NCI-H2171 (cell line): Measurements from ENCODE around the gene RNF39.
"Not testable (repeated sequence)": the region's sequence is repeated elsewhere in the genome, so short reads cannot be mapped to it uniquely, and the experiment has no call there.

ENCODE experiments used
- DNase-seq: peaks from one replicate; lab custom pipeline; 2025; lab: John Stamatoyannopoulos, UW

The RNF39 gene, protein sequence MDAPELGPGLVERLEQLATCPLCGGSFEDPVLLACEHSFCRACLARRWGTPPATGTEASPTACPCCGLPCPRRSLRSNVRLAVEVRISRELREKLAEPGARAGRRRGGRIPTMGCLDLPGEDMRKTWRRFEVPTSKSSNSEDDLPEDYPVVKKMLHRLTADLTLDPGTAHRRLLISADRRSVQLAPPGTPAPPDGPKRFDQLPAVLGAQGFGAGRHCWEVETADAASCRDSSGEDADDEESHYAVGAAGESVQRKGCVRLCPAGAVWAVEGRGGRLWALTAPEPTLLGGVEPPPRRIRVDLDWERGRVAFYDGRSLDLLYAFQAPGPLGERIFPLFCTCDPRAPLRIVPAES

DNA sequence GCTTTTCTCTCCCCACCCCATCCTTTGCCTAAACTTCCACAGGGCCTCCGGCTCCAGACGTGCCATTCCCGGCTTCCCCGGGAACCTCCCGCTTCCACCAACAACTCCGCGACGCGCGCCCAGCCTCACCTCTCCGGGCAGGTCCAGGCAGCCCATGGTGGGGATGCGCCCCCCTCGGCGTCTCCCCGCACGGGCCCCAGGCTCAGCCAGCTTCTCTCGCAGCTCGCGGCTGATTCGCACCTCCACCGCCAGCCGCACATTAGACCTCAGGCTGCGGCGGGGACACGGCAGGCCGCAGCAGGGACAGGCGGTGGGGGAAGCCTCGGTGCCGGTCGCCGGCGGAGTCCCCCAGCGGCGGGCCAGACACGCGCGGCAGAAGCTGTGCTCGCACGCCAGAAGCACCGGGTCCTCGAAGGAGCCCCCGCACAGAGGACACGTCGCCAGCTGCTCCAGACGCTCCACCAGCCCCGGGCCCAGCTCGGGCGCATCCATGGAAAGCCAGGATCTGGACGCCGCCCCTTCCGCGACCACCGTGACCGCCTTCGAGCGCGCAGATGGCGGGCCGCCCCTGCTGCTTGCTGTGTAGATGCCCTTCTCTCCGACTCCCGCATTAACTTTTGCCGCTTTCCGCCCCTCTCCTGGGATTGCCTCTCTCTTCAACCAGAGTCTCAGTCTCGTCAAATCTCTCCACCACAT lies at the start of gene RNF39:
Gene RNF39, minus strand, starts transcription at position 676 of the 696 bp plus-strand sequence. Its CDS starts 184 bp downstream, at position 492.
- no peak for DNase-seq

DNA sequence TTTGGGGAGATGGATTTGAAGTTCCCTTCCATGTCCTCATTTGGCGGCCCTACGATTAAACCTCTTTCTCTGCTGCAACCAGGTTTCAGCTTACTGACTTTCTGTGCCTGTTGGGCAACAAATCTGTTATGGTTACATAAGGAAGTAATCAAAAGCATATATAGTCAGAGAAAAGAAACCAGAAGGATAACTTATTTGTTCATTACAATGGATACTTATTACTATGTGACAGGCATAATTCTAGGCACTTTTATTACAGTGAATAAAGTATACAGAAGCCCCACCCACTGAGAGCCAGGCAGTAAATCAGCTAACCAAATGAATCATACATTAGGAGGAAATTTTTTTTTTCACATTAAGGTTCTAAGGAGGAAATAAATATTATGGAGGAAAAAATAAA lies 46.9 kb upstream of the RNF39 start:
- DNase-seq = no peak

DNA sequence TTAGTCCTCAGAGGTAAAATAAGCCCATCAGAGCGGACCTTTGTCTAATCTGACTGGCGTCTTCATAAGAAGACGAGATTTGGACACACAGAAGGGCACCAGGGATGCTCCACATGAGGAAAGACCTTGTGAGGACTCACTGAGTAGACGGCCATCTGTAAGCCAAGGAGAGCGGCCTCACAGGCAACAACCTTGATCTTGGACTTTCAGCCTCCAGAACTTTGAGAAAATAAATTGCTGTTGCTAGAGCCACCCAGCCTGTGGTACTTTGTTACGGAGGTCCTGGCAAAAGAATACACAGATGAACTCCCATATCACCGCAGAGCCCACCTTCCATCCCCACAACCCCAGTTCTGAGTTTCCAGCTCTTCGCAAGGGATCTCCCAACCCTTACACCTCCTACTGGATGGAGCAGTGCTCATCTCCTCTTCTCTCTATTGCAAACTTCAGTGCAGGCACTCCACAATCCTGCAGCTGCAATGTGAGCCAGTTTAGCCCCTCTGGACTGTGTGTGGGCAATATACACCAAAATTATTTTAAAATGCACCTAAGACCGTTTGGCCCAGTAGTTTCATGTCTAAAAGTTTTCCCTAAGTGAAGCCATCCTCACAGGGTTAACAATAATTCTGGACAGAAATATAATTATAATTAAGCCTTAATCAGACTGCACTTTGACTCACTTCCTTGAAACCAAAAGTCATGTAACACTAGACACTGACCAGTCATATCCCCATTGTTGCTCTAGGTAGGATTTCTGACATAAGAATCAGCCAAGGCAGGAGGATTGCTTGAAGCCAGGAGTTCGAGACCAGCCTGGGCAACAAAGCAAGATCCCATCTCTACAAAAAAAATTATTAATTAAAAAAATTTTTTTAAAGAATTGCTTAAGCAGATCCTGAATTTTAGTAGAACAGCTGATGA lies 46.1 kb upstream of the RNF39 start:
- DNase-seq = no peak

DNA sequence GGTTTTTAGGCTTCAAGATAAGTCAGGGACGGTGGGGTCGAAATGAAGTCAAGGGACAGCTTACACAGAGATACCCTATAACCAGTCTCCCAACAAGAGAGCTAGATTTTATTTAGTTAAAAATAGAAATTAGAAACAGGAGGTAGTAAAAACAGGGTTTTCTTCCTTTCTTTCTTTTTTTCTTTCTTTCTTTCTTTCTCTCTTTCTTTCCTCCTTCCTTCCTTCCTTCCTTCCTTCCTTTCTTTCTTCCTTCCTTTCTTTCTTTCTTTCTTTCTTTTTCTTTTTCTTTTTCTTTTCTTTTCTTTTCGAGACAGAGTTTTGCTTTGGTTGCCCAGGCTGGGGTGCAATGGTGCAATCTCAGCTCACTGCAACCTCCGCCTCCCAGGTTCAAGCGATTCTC lies 43.1 kb upstream of the RNF39 start:
- DNase-seq = not testable (repeated sequence)

DNA sequence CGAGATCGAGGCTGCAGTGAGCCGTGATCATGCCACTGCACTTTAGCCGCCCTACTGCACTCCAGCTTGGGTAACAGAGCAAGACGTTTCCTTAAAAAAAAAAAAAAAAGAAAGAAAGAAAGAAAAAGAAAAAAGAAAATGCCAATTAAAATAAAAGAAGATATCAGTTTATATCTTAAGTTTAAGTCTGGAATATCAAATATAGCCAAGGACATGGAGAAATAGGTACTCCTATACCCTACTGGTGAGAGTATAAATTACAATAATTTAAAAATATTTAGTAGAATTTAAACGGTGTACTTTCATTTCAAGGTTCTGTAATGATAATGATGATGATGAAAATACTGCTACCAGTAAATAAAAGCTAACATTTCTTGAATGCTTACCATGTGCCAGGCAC lies 41.2 kb upstream of the RNF39 start:
- no peak for DNase-seq

DNA sequence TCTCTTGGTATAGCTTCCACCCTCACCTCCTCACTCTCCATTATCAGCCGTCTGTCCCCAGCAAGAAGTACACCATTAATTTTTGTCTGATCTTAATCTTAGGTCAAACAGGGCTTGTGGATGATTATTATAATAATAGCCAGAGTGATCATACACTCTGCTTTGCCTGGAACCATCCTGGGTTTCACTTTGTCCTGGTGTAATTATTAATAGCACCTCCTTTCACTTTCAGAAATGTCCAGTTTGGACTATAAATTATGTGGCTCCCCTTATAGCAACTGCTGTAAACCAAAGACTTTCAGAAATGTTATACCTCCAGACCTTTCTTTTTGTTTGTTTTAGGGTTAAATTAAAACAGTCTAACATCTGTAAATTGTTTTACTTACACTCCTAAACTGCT lies 38.3 kb upstream of the RNF39 start:
- DNase-seq = no peak

DNA sequence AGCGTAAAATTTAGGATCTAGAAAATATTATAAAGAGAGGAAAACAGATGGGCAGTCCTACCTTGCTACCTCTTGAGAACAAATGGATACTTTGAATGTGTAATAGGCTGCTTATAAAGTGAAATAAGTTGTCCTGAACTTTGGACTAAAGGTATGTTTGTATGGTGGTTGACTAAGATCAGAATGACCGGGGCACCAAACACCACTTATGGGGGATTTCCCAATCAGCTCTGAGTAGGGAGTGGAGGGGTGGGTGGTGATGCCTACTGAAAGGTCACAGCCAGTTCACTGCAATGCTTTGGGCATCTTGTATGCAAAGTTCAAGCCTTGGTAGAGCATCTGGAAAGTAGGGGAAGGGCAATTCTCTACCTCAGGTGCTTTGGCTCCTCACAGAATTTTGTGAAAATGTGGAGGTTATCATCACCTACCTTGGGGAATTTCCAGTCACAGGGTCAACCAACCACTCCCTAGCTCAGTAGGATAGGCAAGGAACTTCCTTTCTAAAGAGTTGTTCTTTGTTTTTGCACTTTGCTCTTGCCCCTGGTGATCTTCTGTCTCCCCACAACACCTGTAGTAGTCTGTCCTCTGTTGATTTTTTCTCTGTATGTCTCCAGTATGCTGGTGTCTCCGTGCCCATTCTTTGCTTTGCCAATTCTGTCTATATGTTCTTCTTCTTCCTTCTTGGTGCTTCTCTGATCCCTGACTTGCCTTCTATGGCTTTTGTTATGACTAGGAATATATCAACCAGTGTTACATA lies 37.6 kb upstream of the RNF39 start, which contains the start of gene TRIM31:
Gene TRIM31, minus strand, starts transcription at position 88 of the 757 bp plus-strand sequence. CDS start 285 bp downstream, outside the sequence.
- DNase-seq = no peak

DNA sequence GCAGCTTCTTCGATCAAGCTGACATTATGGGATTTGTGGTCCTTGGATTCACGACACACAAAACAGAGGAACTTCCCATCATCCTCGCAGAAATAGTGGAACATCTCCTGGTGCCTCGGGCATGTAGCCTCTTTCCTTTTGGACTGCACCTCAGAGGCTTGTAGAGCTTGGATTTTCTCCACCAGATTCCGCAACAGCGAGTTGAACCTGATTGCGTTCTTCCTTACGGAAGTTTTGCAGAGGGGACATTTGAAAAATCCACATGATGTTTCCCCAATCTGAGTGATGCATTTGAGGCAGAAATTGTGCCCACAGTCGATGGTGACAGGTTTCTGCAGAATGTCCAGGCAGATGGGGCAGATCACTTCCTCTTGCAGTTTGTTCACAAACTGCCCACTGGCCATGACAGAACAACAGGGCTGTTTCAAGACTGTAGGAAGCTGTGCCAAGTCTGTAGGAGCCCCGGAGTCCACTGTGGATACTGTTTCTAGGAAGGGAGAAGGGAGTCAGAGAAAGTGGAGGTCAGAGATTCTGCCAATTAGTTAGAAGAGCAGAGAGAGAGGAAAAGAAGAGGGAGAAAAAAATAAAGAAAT lies 36.9 kb upstream of the RNF39 start:
- no peak for DNase-seq

DNA sequence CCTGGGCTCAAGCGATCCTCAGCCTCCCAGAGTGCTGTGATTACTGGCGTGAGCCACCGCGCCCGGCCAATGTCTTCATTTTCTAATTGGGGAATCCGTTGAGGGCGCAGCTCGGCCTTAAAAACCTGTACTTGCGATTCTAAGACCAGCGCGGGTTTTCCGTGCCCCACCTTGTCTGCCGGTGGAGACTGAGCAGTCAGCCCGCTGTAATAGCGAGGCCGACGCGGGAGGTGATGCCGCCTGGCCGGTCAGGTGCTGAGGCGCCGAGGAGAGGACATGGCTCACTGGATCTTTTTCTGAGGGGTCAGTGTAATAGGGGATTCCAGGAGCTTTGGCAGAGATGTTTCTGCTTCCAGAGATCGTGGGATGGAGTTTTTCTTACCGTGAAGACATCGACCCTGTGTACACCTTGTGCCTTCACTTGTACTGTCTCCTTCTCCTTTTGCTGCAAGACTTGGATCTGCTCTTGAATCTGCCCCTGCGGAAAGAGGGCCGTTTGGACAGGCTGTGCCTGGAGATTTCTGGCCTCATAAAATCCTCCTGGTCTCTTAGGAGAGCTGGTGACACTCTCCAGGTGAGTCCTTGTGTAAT lies 35.8 kb upstream of the RNF39 start:
- no peak for DNase-seq

DNA sequence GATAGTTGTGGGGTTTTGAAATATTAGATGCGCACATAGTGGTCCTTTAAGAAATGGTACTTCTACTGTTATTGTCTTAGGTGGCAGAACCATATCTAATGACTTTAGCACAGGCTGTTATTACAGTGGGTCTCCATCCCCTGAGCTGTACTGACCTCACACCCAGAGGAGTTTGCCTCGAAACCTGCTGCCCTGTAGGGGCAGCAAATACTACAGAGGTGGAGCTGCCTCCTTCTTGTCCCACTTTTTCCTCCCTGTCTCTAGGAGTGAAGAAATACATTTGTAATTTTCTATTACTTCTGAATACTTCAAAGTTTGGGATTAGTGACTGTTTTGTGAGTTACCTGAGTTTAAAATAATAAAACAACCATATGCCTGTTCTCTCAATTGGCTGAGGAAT lies 29.1 kb upstream of the RNF39 start:
- DNase-seq = no peak

DNA sequence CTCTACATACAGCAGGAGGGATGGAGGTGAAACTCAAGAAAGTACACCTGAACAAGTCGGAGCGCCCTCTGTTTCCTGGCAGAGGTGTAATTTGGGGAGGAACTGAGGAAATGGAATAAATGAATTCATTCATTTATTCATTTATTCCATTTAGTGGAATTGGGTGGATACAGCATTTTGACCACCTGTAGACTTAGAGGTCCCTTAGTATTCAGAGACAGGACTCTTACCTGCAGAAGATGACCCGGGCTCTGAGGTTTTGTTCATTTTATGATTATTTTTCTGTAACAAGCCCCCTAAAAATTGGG lies 28.3 kb upstream of the RNF39 start:
- DNase-seq = no peak

DNA sequence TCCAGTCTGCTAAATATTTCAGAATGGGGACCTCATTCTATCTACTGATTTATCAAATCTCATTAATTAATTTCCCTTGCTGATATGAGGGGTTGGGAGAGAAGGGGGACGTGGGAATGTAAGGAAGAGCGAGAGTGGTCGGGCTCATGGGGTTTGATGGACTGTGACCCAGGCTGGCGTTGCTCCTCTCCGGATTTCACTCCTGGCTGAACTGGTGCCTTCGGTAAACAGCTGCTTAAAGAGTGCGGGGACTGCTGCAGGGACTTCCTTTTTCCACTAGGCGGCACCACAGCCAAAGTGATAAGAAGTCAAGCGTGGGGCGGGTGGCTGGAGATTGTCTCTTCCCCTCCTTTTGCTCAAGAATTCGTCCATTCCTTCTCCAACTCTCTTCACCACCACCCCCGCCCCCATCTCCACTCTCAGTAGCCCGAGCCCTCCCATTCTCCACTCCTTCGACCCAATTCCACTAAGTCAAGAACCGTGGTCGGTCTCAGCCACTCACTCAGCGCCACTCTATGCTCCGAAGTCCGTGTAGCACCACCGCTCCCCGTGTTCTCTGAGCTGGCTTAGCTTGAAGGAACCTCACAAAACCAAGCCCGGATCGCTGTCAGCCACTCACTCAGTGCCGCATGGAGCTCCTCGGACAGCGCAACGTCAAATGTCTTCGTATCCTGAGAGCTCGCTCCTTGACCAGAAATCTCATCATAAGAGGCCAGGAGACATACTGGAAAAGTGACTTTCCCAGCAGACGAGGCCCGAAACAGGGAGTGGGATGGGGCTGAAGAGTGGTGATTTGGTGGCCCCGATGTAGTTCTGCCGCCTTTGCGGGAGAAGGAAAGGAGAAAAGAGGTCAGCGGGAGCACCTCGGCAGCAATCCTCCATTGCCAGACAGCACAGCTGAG lies 27.7 kb upstream of the RNF39 start:
- DNase-seq = peak; percentile 52

DNA sequence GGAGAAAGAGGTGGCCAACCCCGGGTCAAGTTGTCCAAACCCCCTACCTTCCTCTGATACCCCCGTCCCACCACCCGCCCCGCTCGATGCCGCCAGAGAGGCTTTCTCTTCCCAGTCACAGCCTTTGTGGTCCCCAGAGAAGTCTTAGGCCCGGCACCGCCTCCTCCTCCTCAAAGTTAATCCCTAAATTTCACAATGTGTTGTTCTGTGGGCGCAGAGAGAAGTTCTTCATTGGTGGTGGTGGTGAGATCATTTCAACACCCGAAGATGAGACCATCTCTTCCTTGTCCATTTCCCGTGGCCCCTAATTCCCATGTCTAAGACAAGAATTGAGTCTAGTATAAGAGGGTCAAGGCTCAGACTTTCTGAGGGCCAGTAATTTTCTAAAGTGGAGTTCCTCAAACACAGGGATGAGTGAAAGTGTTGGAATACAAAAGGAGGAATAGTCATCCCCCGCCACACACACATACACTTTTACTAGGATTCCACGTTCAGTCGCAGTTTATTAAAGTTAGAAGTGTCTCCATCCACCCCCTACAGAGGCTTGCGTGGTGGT lies 26.9 kb upstream of the RNF39 start:
- no peak for DNase-seq

DNA sequence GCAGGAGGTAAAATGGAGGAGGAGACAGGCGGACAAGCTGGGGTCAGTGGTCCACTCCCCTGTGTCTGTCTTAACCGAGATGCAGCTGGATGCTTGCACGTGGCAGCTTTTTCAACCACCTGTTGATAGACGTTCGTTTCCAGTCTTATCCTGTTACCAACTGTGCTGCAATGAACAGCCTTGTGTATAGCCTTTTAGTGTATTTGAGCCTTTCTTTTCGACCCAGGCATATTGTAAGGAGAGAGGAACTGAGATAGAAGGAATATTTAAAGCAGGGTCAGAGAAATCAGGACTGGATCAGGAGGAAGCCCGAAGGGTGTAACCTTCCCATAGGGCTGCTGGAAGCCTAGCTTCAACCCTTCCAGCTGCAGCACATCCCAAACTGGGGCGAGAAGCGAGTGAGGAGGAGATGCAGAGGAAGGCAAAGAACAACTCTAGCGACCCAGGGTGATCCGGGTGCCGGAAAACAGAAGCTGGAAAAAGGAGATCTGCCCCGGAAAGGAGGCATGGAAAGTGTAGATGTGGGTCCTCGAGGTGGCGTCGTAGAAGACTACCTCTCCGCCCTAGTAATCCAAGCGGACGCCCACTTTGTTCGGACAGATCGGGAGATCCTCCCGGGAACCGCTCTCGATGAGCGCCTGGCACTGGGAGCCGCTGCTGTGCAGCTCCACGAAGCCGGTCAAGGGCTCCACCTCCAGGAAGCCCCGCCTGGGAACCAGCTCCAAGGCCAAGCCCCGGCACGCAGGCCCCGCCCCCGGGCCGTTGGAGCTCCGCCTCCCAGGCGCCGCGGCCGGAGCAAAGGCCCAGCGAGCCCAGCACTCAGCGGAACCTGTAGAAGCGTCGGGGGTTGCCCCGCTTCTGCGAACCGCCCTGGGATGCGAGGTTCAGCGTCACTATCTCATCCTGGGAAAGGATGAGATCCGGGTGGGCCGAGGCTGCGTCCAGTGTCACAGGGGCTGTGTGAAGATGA lies 26.2 kb upstream of the RNF39 start:
- DNase-seq = no peak

DNA sequence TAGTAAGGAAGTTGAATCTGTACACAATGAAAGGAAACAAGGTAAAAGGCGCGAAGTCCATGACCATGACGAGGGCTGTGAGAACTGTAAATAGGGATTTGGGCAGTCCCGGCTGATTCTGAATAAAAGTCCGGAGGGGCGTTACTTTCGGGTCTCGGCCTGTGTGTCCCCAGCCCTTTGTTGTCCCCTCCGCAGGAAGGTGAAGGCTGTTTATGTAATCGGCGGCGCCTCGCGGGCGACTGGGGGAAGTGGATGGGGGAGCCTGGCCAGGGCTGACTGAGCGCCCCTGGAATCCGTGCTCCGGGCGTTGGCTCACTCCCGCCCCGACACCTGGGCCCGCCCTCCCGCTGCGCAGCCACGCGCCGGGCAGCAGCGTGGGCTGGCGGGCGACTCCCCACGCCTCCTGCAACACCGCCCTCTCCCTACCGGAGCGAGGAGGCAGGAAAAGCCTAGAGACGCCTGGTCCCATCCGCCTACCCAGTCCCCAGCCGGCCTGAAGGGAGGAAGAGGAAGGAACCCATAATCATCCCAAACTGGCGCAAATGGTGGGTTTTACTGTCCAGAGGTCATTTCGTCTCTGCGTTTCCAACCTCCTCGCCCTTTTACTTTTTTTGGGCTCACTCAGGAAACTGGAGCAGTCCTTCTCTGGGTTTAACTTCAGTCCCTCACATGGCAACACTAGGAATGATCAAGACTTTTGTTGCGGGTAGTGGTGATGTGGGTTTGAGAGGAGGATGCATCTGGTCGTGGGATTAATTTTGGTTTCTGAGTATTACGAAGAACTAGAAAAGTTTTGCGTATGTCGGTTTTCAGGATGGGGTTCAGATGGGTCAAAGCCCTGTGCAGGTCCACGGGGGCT lies 25.2 kb upstream of the RNF39 start:
- no peak for DNase-seq

DNA sequence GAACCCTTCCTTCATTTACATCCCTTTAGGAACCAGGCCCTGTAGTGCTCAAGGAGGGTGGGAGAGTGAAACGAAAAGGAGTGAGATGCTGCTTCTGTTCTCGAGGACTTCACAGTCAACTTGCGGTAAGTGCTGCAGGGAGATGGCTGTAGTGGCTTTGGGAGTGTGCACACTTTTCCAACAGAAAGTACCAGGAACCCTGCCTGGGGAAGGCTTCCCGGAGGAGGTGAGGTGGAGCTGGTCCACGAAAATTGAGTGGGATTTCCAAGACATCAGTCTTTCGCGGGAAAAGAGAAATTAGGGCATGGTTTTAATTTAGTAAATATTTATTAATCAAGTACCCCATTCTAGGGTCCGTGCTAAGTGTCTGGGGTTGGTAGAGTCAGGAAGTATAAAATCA lies 24.6 kb upstream of the RNF39 start:
- DNase-seq = no peak
